Kidney epithelial cell (primary cell): ENCODE results near the gene KRTAP5-9. TPM values are rescaled to one million over a fixed set of nuclear protein-coding genes. Genes with fewer than 3 reads are reported as not detected.

Experiments
- DNase-seq: peaks from one replicate; pipeline ENCODE4 v3.0.0-alpha.2; 2010; ENCODE audit warnings: low read depth
- H3K27me3 ChIP-seq: 2 replicates; pipeline ENCODE4 v1.6.0; 2011; ENCODE audit warnings: low read length; ENCODE audit not compliant: control insufficient read depth, insufficient read depth
- H3K36me3 ChIP-seq: 2 replicates; pipeline ENCODE4 v1.5.1; 2011; ENCODE audit warnings: low read length; ENCODE audit not compliant: control insufficient read depth, insufficient read depth
- H3K4me3 ChIP-seq: 2 replicates; pipeline ENCODE4 v1.5.1; 2011; ENCODE audit warnings: low read depth, mild to moderate bottlenecking, control low read depth, low read length
- CTCF ChIP-seq: IDR thresholded peaks from 2 replicates; pipeline ENCODE4 v1.5.1; 2011; ENCODE audit warnings: mild to moderate bottlenecking, moderate library complexity, low read length, control low read depth, inconsistent platforms; ENCODE audit not compliant: insufficient read depth, poor library complexity, severe bottlenecking
- total RNA-seq: library from RNA; depleted of rRNA; stranded (reverse); fragments of >200 nt; gene quantifications from 2 replicates; pipeline ENCODE4 v1.2.3, GENCODE V29; 2015

Gene KRTAP5-9, protein sequence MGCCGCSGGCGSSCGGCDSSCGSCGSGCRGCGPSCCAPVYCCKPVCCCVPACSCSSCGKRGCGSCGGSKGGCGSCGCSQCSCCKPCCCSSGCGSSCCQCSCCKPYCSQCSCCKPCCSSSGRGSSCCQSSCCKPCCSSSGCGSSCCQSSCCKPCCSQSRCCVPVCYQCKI
- not detected in 2 replicates for total RNA-seq

DNA sequence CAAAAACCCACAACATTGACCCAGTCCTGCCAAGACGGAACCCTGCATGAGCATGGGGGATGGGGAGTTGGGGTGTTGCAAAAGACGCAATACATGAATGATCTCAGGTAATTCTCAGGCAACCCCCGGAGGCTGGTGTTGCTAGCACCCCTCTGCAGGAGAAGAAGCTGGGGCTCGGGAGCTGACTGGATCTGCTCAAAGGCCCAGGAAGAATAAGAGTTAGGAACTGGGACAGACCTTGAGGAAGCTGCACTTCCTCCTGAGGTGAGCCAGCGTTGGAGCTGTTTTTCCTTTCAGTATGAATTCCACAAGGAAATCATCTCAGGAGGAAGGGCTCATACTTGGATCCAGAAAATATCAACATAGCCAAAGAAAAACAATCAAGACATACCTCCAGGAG lies at the start of gene KRTAP5-9:
Gene KRTAP5-9, plus strand, starts transcription at position 301 of the 400 bp plus-strand sequence. CDS start 238 bp downstream, outside the sequence.
- Histone ChIP-seq H3K27me3 (peaks cover 13% of the 10 kb centered on the region), H3K36me3 (no peaks in the 10 kb centered on the region), H3K4me3 (no peak within 1 kb of the TSS)
- TF ChIP-seq CTCF = no peak
- DNase-seq = no peak

DNA sequence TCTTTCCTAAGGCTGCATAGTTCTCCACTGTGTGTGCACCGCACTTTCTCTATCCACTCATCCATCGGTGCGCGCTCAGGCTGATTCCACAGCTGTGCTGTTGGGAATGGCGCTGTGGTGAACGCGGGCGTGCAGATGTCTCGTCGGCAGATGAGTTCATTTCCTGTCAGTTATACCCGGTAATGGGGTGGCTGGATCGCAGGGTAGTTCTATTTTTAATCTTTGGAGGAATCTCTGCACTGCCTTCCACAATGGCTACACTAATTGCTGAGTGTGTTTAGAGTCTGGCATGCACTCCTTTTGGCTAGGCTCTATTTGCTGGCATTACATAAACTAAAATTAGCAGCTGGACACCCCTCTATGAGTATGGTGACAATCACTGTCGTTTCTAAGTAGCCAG lies 49.1 kb upstream of the KRTAP5-9 start:
- DNase-seq = no peak
- Histone ChIP-seq H3K36me3 (peaks cover 3% of the 10 kb centered on the region), H3K4me3 (no peak overlapping the region), H3K27me3 (no peaks in the 10 kb centered on the region)
- TF ChIP-seq CTCF = no peak

DNA sequence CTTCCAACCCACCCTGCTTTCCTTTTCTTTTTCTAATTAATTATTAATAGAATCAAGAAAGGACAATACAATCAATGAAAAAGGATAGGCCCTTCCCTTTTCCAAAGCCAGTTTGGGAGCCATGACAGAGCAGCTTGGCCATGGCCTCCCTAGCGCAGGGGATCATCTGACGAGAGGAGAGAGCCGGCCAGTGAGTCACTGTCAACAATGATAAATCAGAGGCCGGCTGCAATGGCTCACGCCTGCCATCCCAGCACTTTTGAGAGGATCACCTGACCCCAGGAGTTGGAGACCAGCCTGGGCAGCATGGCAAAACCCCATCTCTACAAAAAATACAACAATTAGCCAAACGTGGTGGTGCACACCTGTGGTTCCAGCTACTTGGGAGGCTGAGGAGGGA lies 48.7 kb upstream of the KRTAP5-9 start:
- Histone ChIP-seq H3K27me3 (no peaks in the 10 kb centered on the region), H3K36me3 (peaks cover 3% of the 10 kb centered on the region), H3K4me3 (no peak overlapping the region)
- no peak for TF ChIP-seq CTCF
- no peak for DNase-seq

DNA sequence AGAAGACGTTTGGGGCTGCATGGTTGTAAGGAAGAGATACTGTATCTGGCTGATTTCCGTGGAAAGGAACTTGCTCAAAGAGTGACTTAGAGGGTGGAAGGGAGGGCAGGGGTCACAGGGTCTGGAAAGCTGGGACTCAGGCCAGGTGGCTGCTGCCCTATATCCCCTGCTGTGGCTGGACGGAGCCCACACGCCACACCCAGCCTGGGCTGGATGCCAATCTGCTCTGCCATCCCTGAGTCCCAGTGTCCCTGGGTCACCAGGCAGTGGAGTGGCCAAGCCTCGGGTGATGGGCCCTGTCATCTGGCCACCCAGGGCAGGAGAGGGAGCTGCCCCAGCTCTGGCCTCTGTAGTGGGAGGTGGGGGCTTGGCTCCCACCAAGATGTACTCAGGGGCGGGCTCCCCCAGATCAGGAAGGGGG lies 47.6 kb upstream of the KRTAP5-9 start:
- peaks cover 3% of the 10 kb centered on the region for H3K36me3 ChIP-seq
- no peak for DNase-seq
- no peak overlapping the region for H3K4me3 ChIP-seq
- no peaks in the 10 kb centered on the region for H3K27me3 ChIP-seq
- TF ChIP-seq CTCF = no peak

- peaks cover 3% of the 10 kb centered on the region for H3K36me3 ChIP-seq
- no peaks in the 10 kb centered on the region for H3K27me3 ChIP-seq
- H3K4me3 ChIP-seq = no peak overlapping the region
- no peak for DNase-seq
- TF ChIP-seq CTCF = no peak
These were observed 46.9 kb upstream of the KRTAP5-9 start for GRCh38 chr11:71501071-71501985.
